GF-D8 (cell line): ENCODE measurements around the gene DUXB.

Experiments
- DNase-seq: peaks from one replicate; lab custom pipeline; 2025; lab: John Stamatoyannopoulos, UW

Gene DUXB, protein sequence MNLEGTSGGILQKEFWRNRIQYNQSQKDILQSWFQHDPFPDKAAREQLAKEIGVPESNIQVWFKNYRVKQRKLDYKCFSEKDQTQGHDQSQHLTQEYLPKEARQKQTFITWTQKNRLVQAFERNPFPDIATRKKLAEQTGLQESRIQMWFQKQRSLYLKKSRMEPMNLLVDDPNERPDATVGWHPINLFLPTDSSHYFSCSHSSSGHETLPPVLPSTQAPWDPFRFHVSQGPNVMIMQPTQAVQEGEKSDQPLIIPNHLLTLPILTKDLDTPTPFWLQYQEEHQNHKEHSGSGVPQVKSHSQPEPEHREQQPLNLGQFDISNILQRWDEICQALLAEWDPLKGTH

DNA sequence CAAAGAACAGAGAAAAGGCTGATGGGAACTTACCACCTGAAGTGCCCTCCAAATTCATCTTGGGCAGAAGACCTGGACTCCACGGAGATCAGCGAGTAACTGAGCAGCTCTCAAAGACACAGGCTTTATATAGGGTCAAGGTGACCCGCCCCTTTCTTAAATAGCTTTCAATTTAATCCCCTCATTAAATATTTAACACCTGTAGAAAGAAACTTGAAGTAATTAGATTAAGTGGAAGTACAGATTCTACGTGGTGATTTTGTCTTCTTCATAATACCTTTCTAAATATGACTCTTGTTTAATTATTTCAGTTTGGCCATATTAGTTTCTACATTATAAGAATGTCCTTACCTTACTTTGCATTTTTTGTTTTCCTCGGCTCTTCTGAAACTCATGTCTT is at the start of gene DUXB:
Gene DUXB, minus strand, starts transcription at position 101 of the 400 bp plus-strand sequence. Its CDS starts 43 bp downstream, at position 58.
- DNase-seq, result no peak

DNA sequence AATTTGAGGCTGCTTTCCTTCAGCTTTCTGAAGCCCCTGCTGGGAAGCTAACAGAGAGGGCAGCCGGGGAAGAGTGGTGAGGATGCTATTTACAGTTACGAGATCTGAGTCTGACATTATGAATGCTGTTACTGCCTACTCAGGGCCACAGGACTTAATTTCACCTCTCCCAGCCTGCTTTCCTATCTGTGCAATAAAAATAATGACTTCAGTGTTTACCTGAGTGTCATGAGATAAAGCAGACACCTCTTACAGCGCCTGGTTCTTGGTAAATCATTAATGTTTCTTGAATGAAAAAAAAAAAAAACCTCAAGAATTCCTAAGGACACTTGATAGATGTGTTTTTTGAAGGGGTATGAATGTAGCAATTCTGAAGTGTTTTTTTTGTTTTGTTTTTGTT is 49.3 kb upstream of the DUXB start:
- DNase-seq, result no peak

DNA sequence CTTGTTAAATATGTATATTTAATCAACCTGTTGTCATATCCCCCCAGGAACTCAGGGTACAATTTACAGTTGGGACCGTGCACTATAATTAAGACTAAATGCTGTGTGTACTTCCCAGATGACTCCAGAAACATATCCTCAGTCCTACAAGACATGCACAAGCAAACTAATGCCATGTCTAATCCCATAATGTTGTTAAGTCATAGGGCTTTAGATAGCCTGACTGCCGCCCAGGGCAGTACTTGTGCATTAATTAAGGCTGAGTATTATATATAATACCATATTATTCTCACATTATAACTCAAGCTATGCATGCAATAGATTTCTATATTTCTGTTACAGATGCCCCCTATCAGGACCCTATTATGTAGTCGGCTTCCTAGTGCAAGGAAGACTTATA is 45.1 kb upstream of the DUXB start:
- no peak for DNase-seq

DNA sequence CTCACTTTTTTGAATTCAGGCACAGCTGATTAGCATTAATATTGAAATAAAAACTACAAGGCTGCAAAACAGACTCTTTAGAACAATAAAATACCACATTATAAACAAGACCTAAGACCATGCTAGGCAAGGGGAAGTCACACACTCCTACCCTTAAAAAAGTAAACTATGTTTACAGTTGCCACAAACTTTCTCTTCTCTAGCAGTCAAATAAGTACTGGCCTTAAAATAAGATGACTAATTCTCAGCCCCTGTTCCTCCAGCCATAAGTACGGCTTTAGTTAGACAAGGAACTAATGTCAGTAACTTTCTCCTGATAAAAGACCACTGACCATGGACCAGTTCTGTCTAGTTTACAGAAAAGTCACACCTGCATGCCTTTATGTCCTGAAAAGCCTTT is 44.6 kb upstream of the DUXB start:
- no peak for DNase-seq

DNA sequence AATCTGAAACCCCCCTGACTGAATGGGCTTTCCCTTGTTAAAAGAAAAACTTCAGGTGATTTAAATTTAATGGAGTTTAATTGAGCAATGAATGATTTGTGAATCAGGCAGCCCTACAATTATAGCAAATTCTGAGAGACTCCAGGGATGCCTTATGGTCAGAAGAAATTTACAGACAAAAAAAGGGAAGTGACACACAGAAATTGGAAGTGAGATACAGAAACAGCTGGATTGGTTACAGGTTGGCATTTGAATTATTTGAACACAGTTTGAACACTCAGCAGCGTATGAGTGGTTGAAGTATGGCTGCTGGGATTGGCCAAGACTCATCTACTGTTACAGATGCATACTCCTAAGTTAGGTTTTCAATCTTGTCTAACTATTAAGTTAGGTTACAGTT is 44.0 kb upstream of the DUXB start:
- no peak for DNase-seq

DNA sequence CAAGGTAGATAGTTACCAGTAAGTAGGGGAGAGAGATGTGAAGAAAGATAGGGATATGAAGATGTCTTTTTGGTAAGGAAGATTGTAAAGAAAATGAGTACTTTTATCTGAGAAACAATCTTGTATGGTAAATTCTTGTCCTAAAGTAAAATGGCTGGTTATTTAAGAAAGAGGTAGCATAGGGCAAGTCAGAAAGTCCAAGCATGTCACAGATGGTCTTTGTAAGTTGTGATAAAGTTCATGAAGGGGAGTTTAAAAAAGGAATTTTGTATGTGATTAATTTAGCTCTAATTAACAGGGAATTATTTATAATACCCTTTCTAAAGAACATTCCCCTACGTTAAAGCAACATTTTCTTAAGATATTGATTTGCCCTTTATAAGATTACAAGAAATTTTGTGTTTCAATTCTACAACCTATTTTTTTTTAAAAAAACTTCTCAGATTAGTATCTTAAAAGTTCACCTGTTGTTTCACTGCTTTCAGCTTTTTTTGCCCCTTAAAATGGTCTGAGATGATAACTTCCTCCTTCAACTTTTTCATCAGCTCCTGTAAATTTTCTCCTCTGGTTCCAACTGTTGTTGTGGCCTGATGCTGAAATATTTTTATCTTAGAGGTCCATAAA is 41.3 kb upstream of the DUXB start:
- no peak for DNase-seq

DNA sequence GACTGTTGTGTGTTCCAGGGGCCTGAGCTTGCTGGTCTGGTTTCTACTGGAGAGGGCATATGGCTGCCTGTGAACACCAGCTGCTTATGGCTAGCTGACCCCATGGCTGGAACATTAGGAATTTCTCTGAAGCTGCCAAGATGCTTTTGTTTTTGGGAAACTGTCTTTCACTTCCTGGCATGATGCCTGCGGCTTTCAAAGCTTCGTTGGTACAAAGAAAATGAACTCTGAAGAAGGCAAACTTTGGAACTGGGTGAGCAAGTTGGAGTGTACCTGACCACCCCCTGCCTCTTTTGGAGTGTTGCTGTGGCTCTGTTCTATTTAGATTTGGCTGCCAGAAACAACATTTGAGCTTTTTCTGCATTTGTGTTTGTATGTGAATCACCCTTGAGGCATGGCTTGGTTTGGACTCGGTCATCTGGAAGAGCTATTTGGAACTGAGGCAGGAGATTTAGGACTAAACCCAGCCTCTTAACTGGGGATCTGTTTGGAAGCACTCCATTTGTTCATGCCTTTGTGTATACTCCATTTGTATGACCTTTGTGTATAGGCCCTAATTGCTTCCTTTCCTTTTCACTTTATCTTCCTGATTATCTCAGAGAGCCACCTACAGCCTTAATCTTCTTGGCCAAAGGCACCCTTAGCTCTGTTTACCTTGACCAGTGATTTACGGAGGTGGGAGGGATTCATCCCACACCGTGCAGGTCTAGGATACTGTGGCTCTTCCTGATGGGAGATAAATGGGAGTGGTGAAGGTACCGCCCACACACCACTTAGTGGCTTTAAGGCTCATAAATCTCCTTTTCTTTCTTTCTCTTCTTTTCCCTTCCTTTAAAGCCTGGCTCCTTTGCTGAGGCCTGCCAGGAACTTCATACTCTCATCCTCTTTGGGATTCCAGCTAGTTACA is 32.3 kb upstream of the DUXB start:
- no peak for DNase-seq

DNA sequence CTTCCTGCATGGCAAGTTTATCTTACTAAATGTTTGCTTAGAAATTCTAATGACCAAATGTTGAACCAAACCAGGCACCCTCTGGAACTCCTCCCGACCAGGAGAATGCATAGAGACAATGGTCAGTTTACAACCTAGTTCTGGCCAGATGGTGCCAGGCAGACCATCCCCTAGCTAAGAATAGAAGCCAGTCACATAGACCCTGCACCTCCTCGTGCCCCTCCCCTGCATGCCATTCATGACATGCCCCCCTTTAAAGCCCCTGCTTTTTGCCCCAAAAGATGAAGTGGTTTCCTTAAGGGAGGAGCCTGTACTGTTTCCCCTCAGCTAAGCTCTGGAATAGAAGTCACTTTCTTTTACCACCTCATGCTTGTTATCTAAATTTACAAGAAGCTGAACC is 31.6 kb upstream of the DUXB start:
- DNase-seq, result no peak

DNA sequence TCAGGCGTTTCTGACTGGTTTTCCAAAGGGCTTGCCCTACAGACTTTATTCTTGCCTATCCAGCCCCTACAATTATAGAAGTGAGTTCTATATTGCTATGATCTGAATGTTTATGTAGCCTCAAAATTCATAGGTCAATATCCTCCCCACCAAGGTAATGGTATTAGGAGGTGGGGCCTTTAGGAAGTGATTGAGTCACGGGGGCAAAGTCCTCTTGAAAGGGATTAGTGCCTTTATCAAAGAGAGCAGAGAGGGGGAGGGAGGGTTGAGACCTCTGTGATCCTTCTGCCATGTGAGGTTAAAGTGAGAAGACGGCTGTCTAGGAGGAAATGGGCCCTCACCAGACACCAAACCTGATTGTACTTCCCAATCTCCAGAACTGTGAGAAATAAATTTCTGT is 26.0 kb upstream of the DUXB start:
- DNase-seq, result no peak

DNA sequence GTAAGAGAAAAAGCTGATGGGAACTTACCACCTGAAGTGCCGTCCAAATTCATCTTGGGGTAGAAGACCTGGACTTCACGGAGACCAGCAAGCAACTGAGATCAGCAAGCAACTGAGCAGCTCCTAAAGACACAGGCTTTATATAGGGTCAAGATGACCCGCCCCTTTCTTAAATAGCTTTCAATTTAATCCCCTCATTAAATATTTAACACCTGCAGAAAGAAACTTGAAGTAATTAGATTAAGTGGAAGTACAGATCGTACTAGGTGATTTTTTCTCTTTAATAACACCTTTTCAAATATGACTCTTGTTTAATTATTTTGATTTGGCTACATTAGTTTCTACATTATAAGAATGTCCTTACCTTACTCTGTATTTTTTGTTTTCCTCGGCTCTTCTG is 25.1 kb upstream of the DUXB start, which contains the start of gene CPHXL:
Gene CPHXL, minus strand, starts transcription at position 101 of the 400 bp plus-strand sequence. Its CDS starts 48 bp downstream, at position 53.
- no peak for DNase-seq

DNA sequence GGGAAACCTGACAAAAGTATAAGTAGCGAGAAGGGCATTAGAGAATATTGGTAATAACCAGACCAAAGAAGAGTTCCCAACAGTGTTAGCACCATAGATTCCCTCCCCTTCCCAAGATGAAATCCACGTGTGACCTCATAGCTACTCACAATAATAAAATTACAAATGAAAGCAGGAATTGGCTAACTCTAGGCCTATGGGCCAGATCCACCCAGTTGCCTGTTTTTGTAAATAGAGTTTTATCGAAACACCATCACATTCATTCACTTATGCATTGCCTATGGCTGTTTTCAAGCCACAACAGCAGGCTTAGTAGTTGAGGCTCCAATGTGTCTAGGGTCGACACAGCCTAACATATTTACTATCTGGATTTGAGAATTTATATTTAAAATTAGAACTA is 17.2 kb upstream of the DUXB start:
- DNase-seq, result no peak

DNA sequence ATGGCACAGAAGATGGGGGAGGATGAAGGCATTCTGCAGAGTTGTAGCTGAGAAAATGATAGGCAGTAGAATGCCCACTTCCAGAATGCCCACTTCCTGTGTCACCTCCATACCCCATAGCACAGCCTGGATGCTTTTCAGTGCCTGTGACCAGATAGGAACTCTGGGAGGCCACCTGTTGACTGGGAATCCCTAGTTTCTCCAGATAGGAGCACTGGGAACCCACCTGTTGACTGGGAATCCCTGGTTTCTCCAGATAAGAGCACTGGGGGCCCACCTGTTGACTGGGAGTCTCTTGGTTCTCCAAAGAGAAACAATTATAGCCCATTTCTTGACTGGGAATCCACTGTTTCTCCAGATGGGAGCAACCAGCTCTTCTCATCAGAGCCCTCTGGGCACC is 13.4 kb upstream of the DUXB start:
- no peak for DNase-seq

DNA sequence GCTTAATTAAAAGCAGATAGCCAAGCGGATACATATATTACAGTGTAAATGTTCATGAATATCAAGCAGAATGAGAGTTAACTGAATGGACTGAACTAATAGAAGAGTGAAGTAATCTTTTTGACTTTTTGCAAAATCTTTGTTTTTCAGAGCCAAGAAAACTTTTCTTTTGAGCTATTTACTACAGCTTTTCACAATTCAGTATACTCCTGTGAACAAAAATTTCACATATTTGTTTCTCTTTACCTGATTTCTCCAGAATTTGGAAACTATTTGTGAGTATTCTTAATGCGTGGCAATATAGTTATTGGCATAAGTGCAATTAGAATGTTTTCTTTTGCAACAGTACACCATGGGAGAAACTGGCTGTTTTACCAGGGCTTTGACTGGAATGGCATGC is 9.1 kb upstream of the DUXB start:
- DNase-seq, result no peak

DNA sequence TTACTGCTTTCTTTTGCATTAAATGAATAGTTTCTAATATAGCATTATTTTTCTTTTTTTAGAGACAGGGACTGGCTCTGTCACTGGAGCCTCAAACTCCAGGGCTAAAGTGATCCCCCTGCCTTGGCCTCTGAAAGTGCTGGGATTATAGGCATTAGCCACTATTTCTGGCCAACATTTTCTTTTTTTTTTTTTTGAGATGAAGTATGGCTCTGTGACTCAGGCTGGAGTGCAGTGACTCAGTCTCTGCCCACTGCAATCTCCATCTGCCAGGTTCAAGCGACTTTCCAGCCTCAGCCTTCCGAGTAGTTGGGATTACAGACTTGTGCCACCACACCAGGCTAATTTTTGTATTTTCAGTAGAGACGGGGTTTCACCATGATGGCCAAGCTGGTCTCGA is 2.0 kb upstream of the DUXB start:
- DNase-seq, result no peak

DNA sequence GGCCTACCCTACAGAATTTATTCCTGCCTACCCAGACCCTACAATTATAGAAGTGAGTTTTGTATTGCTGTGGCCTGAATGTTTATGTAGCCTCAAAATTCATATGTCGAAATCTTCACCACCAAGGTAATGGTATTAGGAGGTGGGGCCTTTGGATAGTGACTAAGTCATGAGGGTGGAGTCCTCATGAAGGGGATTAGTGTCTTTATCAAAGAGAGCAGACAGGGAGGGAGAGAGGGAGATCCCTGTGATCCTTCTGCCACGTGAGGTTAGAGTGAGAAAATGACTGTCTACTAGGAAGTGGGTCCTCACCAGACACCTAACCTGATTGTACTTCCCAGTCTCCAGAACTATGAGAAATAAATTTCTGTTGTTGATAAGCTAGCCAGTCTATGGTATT is 981 bp upstream of the DUXB start:
- DNase-seq, result no peak

DNA sequence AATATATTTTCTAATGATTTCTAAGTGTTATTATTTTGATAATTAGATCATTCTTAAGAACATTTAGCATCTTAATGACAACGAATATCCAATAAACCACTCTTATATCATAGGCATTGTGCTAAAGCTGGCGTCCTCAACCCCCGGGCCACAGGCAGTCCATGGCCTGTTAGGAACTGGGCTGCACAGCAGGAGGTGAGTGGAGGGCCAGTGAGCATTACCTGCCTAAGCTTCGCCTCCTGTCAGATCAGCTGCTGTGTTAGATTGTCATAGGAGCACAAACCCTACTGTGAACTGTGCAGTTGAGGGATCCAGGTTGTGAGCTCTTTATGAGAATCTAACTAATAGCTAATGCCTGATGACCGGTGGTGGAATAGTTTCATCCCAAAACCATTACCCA is 3.7 kb downstream of the DUXB start:
- no peak for DNase-seq

DNA sequence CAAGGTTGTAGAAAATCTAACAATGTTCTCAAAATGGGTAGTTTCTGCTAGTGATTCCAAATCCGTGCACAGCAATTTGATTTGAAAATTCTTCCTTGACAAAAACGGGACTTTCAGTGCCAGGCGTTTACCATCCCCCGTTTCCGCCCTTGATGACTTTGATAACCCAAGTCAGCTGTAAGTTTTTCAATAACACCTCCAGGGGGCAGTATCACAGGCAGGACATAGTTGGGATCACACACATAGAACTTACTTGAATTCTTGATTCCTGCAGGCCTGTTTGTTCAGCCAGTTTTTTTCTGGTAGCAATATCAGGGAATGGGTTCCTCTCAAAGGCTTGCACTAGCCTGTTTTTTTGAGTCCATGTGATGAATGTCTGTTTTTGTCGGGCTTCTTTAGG is 5.6 kb downstream of the DUXB start:
- DNase-seq, result no peak

DNA sequence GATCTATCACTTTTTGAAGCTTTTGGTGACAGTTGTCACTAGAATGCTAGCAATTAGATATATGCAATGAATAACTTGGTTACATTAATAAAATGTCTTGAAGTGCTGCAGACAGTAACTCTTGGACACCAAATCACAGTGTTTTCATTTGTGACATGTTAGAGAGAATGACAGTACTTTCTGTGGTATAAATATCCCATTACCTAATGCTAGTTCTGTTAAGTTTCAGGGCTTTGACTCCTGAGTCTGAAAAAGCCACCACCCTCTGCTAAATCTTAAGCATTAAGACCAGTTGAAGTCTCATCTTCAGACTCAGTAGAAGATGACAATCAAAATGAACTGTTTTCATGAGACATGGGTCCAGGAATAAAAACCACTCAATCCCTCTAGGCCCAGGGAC is 13.9 kb downstream of the DUXB start:
- DNase-seq, result no peak

DNA sequence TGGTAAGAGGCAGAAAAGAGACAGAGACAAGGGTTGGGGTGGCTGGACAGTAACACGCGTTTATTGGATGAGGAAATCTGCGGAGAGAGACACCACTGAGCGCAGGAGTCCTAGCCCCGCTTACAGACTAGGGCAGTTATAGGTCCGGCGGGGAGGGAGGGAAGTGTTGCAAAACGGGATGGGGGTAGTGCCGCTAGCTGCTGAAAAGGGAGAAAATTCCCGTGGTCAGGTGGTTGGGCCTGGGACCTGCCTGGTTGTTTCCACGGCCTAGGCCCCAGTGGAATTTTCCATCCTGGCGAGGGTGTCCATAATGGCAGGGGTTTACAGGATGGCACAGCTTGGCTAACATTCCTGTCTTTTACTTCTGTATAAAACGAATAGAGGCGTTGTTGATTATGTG is 19.0 kb downstream of the DUXB start:
- no peak for DNase-seq

DNA sequence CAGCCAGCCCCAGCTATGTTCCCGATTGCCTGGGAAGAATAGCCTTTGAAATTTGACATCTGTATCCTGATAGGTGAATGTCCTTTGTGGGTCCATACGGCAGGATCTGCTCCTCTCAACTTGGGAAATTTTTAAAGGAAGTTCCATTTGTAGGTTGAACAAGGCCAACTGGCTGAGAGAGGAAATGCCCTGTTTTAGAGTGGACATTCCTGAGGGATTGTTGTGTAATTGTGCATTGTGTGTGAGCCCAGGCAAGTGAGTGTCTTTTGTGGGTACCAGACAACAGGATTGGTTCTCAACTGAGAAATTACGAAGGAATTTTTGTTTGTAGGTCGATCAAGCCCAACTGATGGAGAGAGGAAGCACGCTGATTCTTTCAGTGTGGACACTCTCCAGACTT is 21.9 kb downstream of the DUXB start:
- DNase-seq, result no peak

DNA sequence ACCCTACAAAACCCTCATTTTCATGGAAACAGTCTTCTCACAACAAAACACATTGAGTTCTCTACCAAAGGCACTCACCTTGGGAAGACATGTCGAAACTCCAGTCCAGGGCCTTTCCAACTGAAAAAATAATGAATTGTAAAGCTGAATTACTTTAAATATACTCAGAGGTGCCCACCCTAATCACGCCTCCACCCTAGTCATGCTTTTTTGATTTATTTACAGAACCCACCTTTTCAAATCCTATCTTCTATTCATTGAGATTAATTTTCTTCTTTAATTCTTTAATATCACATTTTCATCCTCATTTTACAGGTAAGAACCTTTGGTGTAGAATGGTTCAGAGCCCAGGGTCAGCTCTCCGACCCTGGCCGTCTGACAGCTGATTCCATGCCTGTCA is 24.4 kb downstream of the DUXB start, which contains the start of gene CPHXL2:
Gene CPHXL2, minus strand, starts transcription at position 101 of the 400 bp plus-strand sequence. Its CDS starts 10 bp downstream, at position 91.
- DNase-seq, result no peak

DNA sequence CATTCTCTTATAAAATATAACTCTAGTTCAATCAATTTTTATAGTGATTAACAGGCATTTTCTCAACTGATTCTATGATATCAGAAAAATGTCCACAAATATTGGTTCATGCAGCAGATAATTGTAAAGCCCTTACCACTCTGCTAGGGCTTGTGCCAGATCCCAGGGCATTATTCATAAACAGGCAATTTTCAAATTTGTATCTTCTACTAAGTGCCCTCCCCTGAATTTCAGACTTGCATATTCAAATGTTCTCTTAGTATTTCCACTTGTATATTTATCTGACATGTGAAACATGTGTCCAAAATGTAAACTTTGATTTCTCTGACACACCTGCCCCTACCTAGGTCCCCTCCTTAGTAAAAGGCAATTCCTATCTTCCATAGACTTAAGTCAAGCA is 33.8 kb downstream of the DUXB start:
- DNase-seq, result no peak
